ENCODE data around the gene TOP2A.

Gene TOP2A

GRCh38 chr17:40348562-40349476 lies 68.9 kb downstream of the TOP2A start:
- H3K9me3 Mint-ChIP-seq, result no peaks in the 10 kb centered on the region
- no peaks in the 10 kb centered on the region for H3K27me3 Mint-ChIP-seq
- H3K27ac Mint-ChIP-seq, result peak overlapping the region; percentile 82
- H3K36me3 Mint-ChIP-seq, result peaks cover 12% of the 10 kb centered on the region
- ATAC-seq (ENCODE audit: low read depth) (no peak), DNase-seq (ENCODE audit: low spot score in 2 of 2) (no peak)
- peaks cover 67% of the 10 kb centered on the region for H3K4me1 Mint-ChIP-seq
- peak overlapping the region; percentile 36 for H3K4me3 Mint-ChIP-seq

GRCh38 chr17:40348136-40348504 lies 69.6 kb downstream of the TOP2A start:
- H3K9me3 Mint-ChIP-seq, result no peaks in the 10 kb centered on the region
- H3K27me3 Mint-ChIP-seq, result no peaks in the 10 kb centered on the region
- DNase-seq (ENCODE audit: low spot score in 2 of 2) (no peak), ATAC-seq (ENCODE audit: low read depth) (no peak)
- H3K27ac Mint-ChIP-seq, result peak overlapping the region; percentile 82
- peak overlapping the region; percentile 51 for H3K4me3 Mint-ChIP-seq
- H3K36me3 Mint-ChIP-seq, result peaks cover 12% of the 10 kb centered on the region
- peaks cover 74% of the 10 kb centered on the region for H3K4me1 Mint-ChIP-seq

- no peaks in the 10 kb centered on the region for H3K27me3 Mint-ChIP-seq
- H3K36me3 Mint-ChIP-seq, result peaks cover 8% of the 10 kb centered on the region
- H3K4me1 Mint-ChIP-seq, result peaks cover 73% of the 10 kb centered on the region
- DNase-seq (ENCODE audit: low spot score in 2 of 2) (no peak), ATAC-seq (ENCODE audit: low read depth) (no peak)
- H3K4me3 Mint-ChIP-seq, result peak overlapping the region; percentile 51
- peak overlapping the region; percentile 82 for H3K27ac Mint-ChIP-seq
- H3K9me3 Mint-ChIP-seq, result no peaks in the 10 kb centered on the region
Measured at GRCh38 chr17:40347319-40348135, 70.2 kb downstream of the TOP2A start.

GRCh38 chr17:40346765-40347158 lies 70.9 kb downstream of the TOP2A start:
- Mint-ChIP-seq H3K36me3 (peaks cover 6% of the 10 kb centered on the region), H3K4me3 (peak overlapping the region; percentile 51), H3K4me1 (peaks cover 70% of the 10 kb centered on the region), H3K27ac (peak overlapping the region; percentile 82), H3K27me3 (no peaks in the 10 kb centered on the region), H3K9me3 (no peaks in the 10 kb centered on the region)
- no peak for ATAC-seq (ENCODE audit: low read depth)
- DNase-seq (ENCODE audit: low spot score in 2 of 2), result no peak

GRCh38 chr17:40345994-40346764 lies 71.5 kb downstream of the TOP2A start:
- Mint-ChIP-seq H3K4me3 (peak overlapping the region; percentile 62), H3K4me1 (peaks cover 71% of the 10 kb centered on the region), H3K36me3 (peaks cover 6% of the 10 kb centered on the region), H3K27me3 (no peaks in the 10 kb centered on the region), H3K27ac (peak overlapping the region; percentile 82), H3K9me3 (no peaks in the 10 kb centered on the region)
- ATAC-seq (ENCODE audit: low read depth) (no peak), DNase-seq (ENCODE audit: low spot score in 2 of 2) (peak in 1 of 2 donors; percentile 12)

- peaks cover 77% of the 10 kb centered on the region for H3K4me1 Mint-ChIP-seq
- peak overlapping the region; percentile 62 for H3K4me3 Mint-ChIP-seq
- DNase-seq (ENCODE audit: low spot score in 2 of 2), result peak in 1 of 2 donors; percentile 38
- H3K27ac Mint-ChIP-seq, result peak overlapping the region; percentile 82
- no peaks in the 10 kb centered on the region for H3K27me3 Mint-ChIP-seq
- peaks cover 7% of the 10 kb centered on the region for H3K36me3 Mint-ChIP-seq
- no peaks in the 10 kb centered on the region for H3K9me3 Mint-ChIP-seq
- ATAC-seq (ENCODE audit: low read depth), result no peak
Measured at GRCh38 chr17:40345161-40345993, 72.3 kb downstream of the TOP2A start.

GRCh38 chr17:40344421-40345160 lies 73.1 kb downstream of the TOP2A start:
- ATAC-seq (ENCODE audit: low read depth), result no peak
- peaks cover 81% of the 10 kb centered on the region for H3K4me1 Mint-ChIP-seq
- H3K36me3 Mint-ChIP-seq, result peaks cover 12% of the 10 kb centered on the region
- DNase-seq (ENCODE audit: low spot score in 2 of 2), result peak in 1 of 2 donors; percentile 38
- no peaks in the 10 kb centered on the region for H3K9me3 Mint-ChIP-seq
- H3K27ac Mint-ChIP-seq, result peak overlapping the region; percentile 82
- H3K27me3 Mint-ChIP-seq, result no peaks in the 10 kb centered on the region
- H3K4me3 Mint-ChIP-seq, result peak overlapping the region; percentile 62

GRCh38 chr17:40343219-40344119 lies 74.2 kb downstream of the TOP2A start:
- Mint-ChIP-seq H3K27me3 (no peaks in the 10 kb centered on the region), H3K27ac (peak overlapping the region; percentile 82), H3K4me3 (peak overlapping the region; percentile 82), H3K4me1 (peaks cover 75% of the 10 kb centered on the region), H3K9me3 (no peaks in the 10 kb centered on the region), H3K36me3 (peaks cover 9% of the 10 kb centered on the region)
- peak; percentile 2 for ATAC-seq (ENCODE audit: low read depth)
- DNase-seq (ENCODE audit: low spot score in 2 of 2), result peak in 1 of 2 donors; percentile 41

GRCh38 chr17:40342504-40343218 lies 75.0 kb downstream of the TOP2A start:
- ATAC-seq (ENCODE audit: low read depth) (no peak), DNase-seq (ENCODE audit: low spot score in 2 of 2) (peak in 1 of 2 donors; percentile 24)
- peaks cover 9% of the 10 kb centered on the region for H3K36me3 Mint-ChIP-seq
- no peaks in the 10 kb centered on the region for H3K9me3 Mint-ChIP-seq
- peak overlapping the region; percentile 82 for H3K4me3 Mint-ChIP-seq
- no peaks in the 10 kb centered on the region for H3K27me3 Mint-ChIP-seq
- peak overlapping the region; percentile 82 for H3K27ac Mint-ChIP-seq
- peaks cover 71% of the 10 kb centered on the region for H3K4me1 Mint-ChIP-seq

GRCh38 chr17:40341808-40342503 lies 75.7 kb downstream of the TOP2A start:
- ATAC-seq (ENCODE audit: low read depth), result peak; percentile 4
- Mint-ChIP-seq H3K9me3 (no peaks in the 10 kb centered on the region), H3K4me3 (peak overlapping the region; percentile 87), H3K4me1 (peaks cover 66% of the 10 kb centered on the region), H3K27ac (peak overlapping the region; percentile 82), H3K27me3 (no peaks in the 10 kb centered on the region), H3K36me3 (peaks cover 9% of the 10 kb centered on the region)
- DNase-seq (ENCODE audit: low spot score in 2 of 2), result peak in 1 of 2 donors; percentile 60
